Endothelial cell of umbilical vein (primary cell): ENCODE measurements around the gene COL13A1. TPM values are rescaled to one million over a fixed set of nuclear protein-coding genes. Genes with fewer than 3 reads are reported as not detected.

ENCODE experiments used
- BruUV-seq: library from RNA; stranded (reverse); fragments of 400-500 nt; replicated peaks from 2 replicates; lab custom pipeline; 2021; lab: Mats Ljungman, UMichigan
- CTCF ChIA-PET: fragments of 300-600, 350-600 bp; sonication (Branson Sonifier 250); formaldehyde crosslinking; loops from one replicate; lab custom pipeline; 2021; ENCODE audit warnings: antibody characterized with exemption, inconsistent platforms; lab: Charles Lee
- POLR2A ChIA-PET: fragments of 300-600, 350-600 bp; sonication (Branson Sonifier 250); formaldehyde crosslinking; loops from one replicate; lab custom pipeline; 2021; ENCODE audit warnings: antibody characterized with exemption, inconsistent platforms; lab: Charles Lee
- DNase-seq: peaks from one replicate; pipeline ENCODE4 v3.0.0-alpha.2; 2011; ENCODE audit warnings: low read depth, low spot score
- FAIRE-seq: peaks from 2 replicates; lab custom pipeline; 2011; peaks lifted over from hg19 to GRCh38; lab: Jason Lieb, UNC
- H2AFZ ChIP-seq: 2 replicates; pipeline ENCODE4 v1.6.0; 2012; ENCODE audit warnings: low read depth, low read length, control low read depth, inconsistent platforms
- H3K27ac ChIP-seq: 2 replicates; pipeline ENCODE4 v1.5.1; 2011; ENCODE audit warnings: low read depth, mild to moderate bottlenecking, control low read depth, low read length, moderate library complexity; ENCODE audit not compliant: insufficient read depth
- H3K27me3 ChIP-seq, 2 experiments: 2 replicates each; pipeline versions ENCODE4 v1.6.0 to v1.6.1; 2011; ENCODE audit warnings: low read length in 2 of 2, mixed read lengths in 1 of 2; ENCODE audit not compliant: control insufficient read depth in 2 of 2, insufficient read depth in 2 of 2
- H3K36me3 ChIP-seq, 2 experiments: 2 replicates in 1 of 2; 3 replicates in 1 of 2; pipeline ENCODE4 v1.5.1; 2011; ENCODE audit warnings: low read length in 2 of 2, mild to moderate bottlenecking in 1 of 2, moderate library complexity in 1 of 2; ENCODE audit not compliant: control insufficient read depth in 2 of 2, insufficient read depth in 2 of 2; ENCODE audit errors: extremely low read depth in 1 of 2
- H3K4me1 ChIP-seq: 3 replicates; pipeline ENCODE4 v1.5.1; 2011; ENCODE audit warnings: mild to moderate bottlenecking, low read length; ENCODE audit not compliant: control insufficient read depth, insufficient read depth; ENCODE audit errors: extremely low read depth
- H3K4me2 ChIP-seq: 2 replicates; pipeline ENCODE4 v1.6.1; 2011; ENCODE audit warnings: low read length, control low read depth, mixed read lengths; ENCODE audit not compliant: insufficient read depth
- H3K4me3 ChIP-seq, 3 experiments: fragments of 200-600 bp in 1 of 3; sonication (generic), shearing (Covaris generic) in 1 of 3; replicated peaks in 1 of 3; 2 replicates each; pipeline ENCODE4 v1.5.1; 2011 to 2016; ENCODE audit warnings: control low read depth in 3 of 3, low read length in 3 of 3, mild to moderate bottlenecking in 2 of 3, inconsistent platforms in 1 of 3, low read depth in 1 of 3, moderate library complexity in 1 of 3; ENCODE audit not compliant: insufficient read depth in 1 of 3
- H3K79me2 ChIP-seq: 2 replicates; pipeline ENCODE4 v1.6.0; 2012; ENCODE audit warnings: low read length, inconsistent platforms; ENCODE audit not compliant: control insufficient read depth, insufficient read depth
- H3K9ac ChIP-seq: replicated peaks from 2 replicates; pipeline ENCODE3; 2011; ENCODE audit warnings: low read length, control low read depth; ENCODE audit not compliant: insufficient read depth; ENCODE audit errors: extremely low read depth
- H3K9me1 ChIP-seq: replicated peaks from 3 replicates; pipeline ENCODE4 v1.6.0; 2011; ENCODE audit warnings: mild to moderate bottlenecking, low read length; ENCODE audit not compliant: control insufficient read depth, insufficient read depth; ENCODE audit errors: extremely low read depth
- H3K9me3 ChIP-seq: replicated peaks from 2 replicates; pipeline ENCODE4 v1.5.1; 2012; ENCODE audit warnings: low read length, inconsistent platforms; ENCODE audit not compliant: control insufficient read depth, insufficient read depth
- H4K20me1 ChIP-seq: replicated peaks from 2 replicates; pipeline ENCODE3; 2011; ENCODE audit warnings: mild to moderate bottlenecking, low read length; ENCODE audit not compliant: control insufficient read depth, insufficient read depth; ENCODE audit errors: extremely low read depth
- CTCF ChIP-seq, 2 donors: IDR thresholded peaks; 1 replicate in 1 of 2; 2 replicates in 1 of 2; pipeline ENCODE4 v1.5.1; 2011; ENCODE audit warnings: low read length in 2 of 2, mild to moderate bottlenecking in 2 of 2, moderate library complexity in 2 of 2, control low read depth in 1 of 2, inconsistent platforms in 1 of 2, low read depth in 1 of 2; ENCODE audit not compliant: insufficient read depth in 1 of 2; ENCODE audit errors: extremely low read depth in 1 of 2
- EZH2 ChIP-seq: IDR thresholded peaks from 2 replicates; pipeline ENCODE4 v1.6.1; 2012; ENCODE audit warnings: borderline replicate concordance, low read depth, mild to moderate bottlenecking, moderate library complexity, low read length, inconsistent platforms; ENCODE audit not compliant: severe bottlenecking
- FOS ChIP-seq: IDR thresholded peaks from 2 replicates; pipeline ENCODE4 v1.6.1; 2011; ENCODE audit warnings: mild to moderate bottlenecking, low read length, moderate library complexity, borderline replicate concordance; ENCODE audit not compliant: insufficient read depth
- GATA2 ChIP-seq: IDR thresholded peaks from 2 replicates; pipeline ENCODE4 v1.7.0; 2011; ENCODE audit warnings: low read depth, mild to moderate bottlenecking, moderate library complexity, mixed read lengths, low read length; ENCODE audit not compliant: insufficient read length, insufficient read depth
- JUN ChIP-seq: IDR thresholded peaks from 2 replicates; pipeline ENCODE4 v1.6.1; 2011; ENCODE audit warnings: borderline replicate concordance, low read depth; ENCODE audit not compliant: insufficient read length, insufficient read depth
- MAX ChIP-seq: IDR thresholded peaks from 2 replicates; pipeline ENCODE4 v1.6.1; 2011; ENCODE audit not compliant: insufficient read depth, insufficient read length
- MYC ChIP-seq: IDR thresholded peaks from one replicate; pipeline ENCODE4 v1.6.1; 2011; ENCODE audit warnings: mild to moderate bottlenecking, low read depth, low read length
- POLR2A ChIP-seq: IDR thresholded peaks from 2 replicates; pipeline ENCODE4 v1.6.1; 2012; ENCODE audit warnings: low read depth, mild to moderate bottlenecking, control low read depth, low read length
- dilution Hi-C: fragments of 300-500 bp; cut with MboI; formaldehyde crosslinking; loops from one replicate; pipeline ENCODE4 v1.15.0; 2019; ENCODE audit warnings: low sequenced_read_pairs; ENCODE audit not compliant: extremely low pct_ligation_motif_present
- intact Hi-C: fragments of 100-400 bp; cut with micrococcal nuclease; formaldehyde crosslinking; loops from one replicate; pipeline ENCODE4 v1.10.0; 2022
- polyA plus RNA-seq, 4 experiments: library from polyadenylated mRNA; depleted of rRNA in 3 of 4; stranded (reverse) in 3 of 4; unstranded in 1 of 4; fragments of >200 nt; gene quantifications; 2 replicates each; pipeline versions ENCODE4 v1.2.1 to v1.2.3, GENCODE V29; 2011 to 2012; ENCODE audit warnings: missing spikeins in 1 of 4
- total RNA-seq: library from RNA; stranded (reverse); gene quantifications from 2 replicates; pipeline ENCODE4 v1.2.3, GENCODE V29; 2021

The COL13A1 gene
- total and polyA plus RNA-seq, 2 donors (not counting 3 experiments of a cell fraction or from before 2014, with no cell fraction given): 21.4 to 47.5 TPM

GRCh38 chr10:69780077-69780476, 21.6 kb upstream of the COL13A1 start:
- POLR2A ChIA-PET: no interaction called here

More at GRCh38 chr10:69780077-69780476, 21.6 kb upstream of the COL13A1 start:
- Histone ChIP-seq H3K27ac (no peak overlapping the region), H3K4me1 (no peaks in the 10 kb centered on the region), H3K9me3 (no peaks in the 10 kb centered on the region), H3K9ac (no peak overlapping the region), H4K20me1 (no peaks in the 10 kb centered on the region), H3K36me3 (no peaks in the 10 kb centered on the region), H2AFZ (no peak overlapping the region), H3K27me3 (peaks cover 33 to 37% of the 10 kb centered on the region in 2 experiments), H3K79me2 (no peaks in the 10 kb centered on the region), H3K9me1 (no peaks in the 10 kb centered on the region), H3K4me2 (no peak overlapping the region), H3K4me3 (no peak overlapping the region)
- no TSS peak for BruUV-seq
- no peak for FAIRE-seq
- DNase-seq: no peak
- dilution Hi-C loops: no loop called here
- CTCF ChIA-PET: interaction anchor here (1.1 to 19.6 kb wide), 4 partner anchors 9 to 133 kb away, joined by 3 to 622 read pairs (median 4); partner anchors contain the start of gene COL13A1
- no peak for TF ChIP-seq MAX
- TF ChIP-seq CTCF (IDR thresholded peaks at IDR 0.05; ENCODE audit: extremely low read depth in 1 of 2, insufficient read depth in 1 of 2, low read depth in 1 of 2, low read length in 2 of 2): no peak
- no peak for TF ChIP-seq JUN
- TF ChIP-seq EZH2: no peak
- TF ChIP-seq FOS: no peak
- no peak for TF ChIP-seq MYC
- no peak for TF ChIP-seq GATA2
- TF ChIP-seq POLR2A: no peak
- intact Hi-C loops: no loop called here
